Liver (tissue), 9 donors: ENCODE results near the gene MAGI1. TPM values are rescaled to one million over a fixed set of nuclear protein-coding genes. Genes with fewer than 3 reads are reported as not detected.

Experiments used
- DNase-seq: peaks from one replicate; pipeline ENCODE4 v3.0.0-alpha.2; 2017; ENCODE audit warnings: low spot score
- H3K27ac ChIP-seq, 2 donors: one replicate each; pipeline ENCODE4 v1.7.0; 2013; ENCODE audit warnings: inconsistent platforms in 2 of 2, low read length in 2 of 2, control low read depth in 1 of 2, low read depth in 1 of 2, mild to moderate bottlenecking in 1 of 2
- H3K27me3 ChIP-seq, 4 donors: one replicate each; pipeline versions ENCODE4 v1.6.1 to v1.7.0; 2013; ENCODE audit warnings: low read length in 3 of 4, inconsistent platforms in 1 of 4, mild to moderate bottlenecking in 1 of 4, moderate library complexity in 1 of 4; ENCODE audit not compliant: control insufficient read depth in 4 of 4, insufficient read depth in 4 of 4
- H3K36me3 ChIP-seq, 4 donors: one replicate each; pipeline versions ENCODE4 v1.6.1 to v1.7.0; 2013; ENCODE audit warnings: low read length in 3 of 4, mild to moderate bottlenecking in 3 of 4, low read depth in 1 of 4, moderate library complexity in 1 of 4; ENCODE audit not compliant: control insufficient read depth in 4 of 4, insufficient read depth in 3 of 4
- H3K4me1 ChIP-seq, 4 donors: one replicate each; pipeline versions ENCODE4 v1.6.1 to v1.7.0; 2013; ENCODE audit warnings: low read length in 3 of 4, mild to moderate bottlenecking in 3 of 4, moderate library complexity in 1 of 4; ENCODE audit not compliant: control insufficient read depth in 4 of 4, insufficient read depth in 4 of 4
- H3K4me3 ChIP-seq, 3 donors: one replicate each; pipeline versions ENCODE4 v1.6.1 to v1.7.0; 2013; ENCODE audit warnings: low read length in 3 of 3, control low read depth in 1 of 3, low read depth in 1 of 3, mild to moderate bottlenecking in 1 of 3
- H3K9ac ChIP-seq, 2 donors: one replicate each; pipeline ENCODE4 v1.7.0; 2013; ENCODE audit warnings: low read length in 2 of 2, mild to moderate bottlenecking in 2 of 2, moderate library complexity in 2 of 2, control low read depth in 1 of 2, low read depth in 1 of 2
- H3K9me3 ChIP-seq, 4 donors: one replicate each; pipeline versions ENCODE4 v1.6.1 to v1.7.0; 2013; ENCODE audit warnings: low read length in 3 of 4; ENCODE audit not compliant: control insufficient read depth in 4 of 4
- CTCF ChIP-seq: fragments of 150-350 bp; IDR thresholded peaks from 2 replicates; pipeline ENCODE4 v1.5.1; 2017; ENCODE audit warnings: improper control_type of control experiment, low read depth, low read length; ENCODE audit not compliant: missing input control
- EGR1 ChIP-seq, 2 donors: IDR thresholded peaks; 2 replicates each; pipeline ENCODE4 v1.6.1; 2016 to 2018; ENCODE audit warnings: antibody characterized with exemption in 2 of 2, low read depth in 2 of 2
- FOXA1 ChIP-seq: IDR thresholded peaks from 2 replicates; pipeline ENCODE4 v1.6.1; 2016; ENCODE audit warnings: antibody characterized with exemption
- FOXA2 ChIP-seq: IDR thresholded peaks from 2 replicates; pipeline ENCODE4 v1.6.1; 2016; ENCODE audit warnings: antibody characterized with exemption
- GABPA ChIP-seq, 2 donors: IDR thresholded peaks in 1 of 2; conservative IDR thresholded peaks in 1 of 2; 2 replicates each; pipeline ENCODE4 v1.6.1; 2016; ENCODE audit warnings: antibody characterized with exemption in 2 of 2, mild to moderate bottlenecking in 1 of 2, moderate library complexity in 1 of 2
- HNF4A ChIP-seq, 2 donors: conservative IDR thresholded peaks; 2 replicates each; pipeline ENCODE4 v1.6.1; 2016; ENCODE audit warnings: antibody characterized with exemption in 2 of 2, mild to moderate bottlenecking in 2 of 2
- HNF4G ChIP-seq: IDR thresholded peaks from 2 replicates; pipeline ENCODE4 v1.6.1; 2016; ENCODE audit warnings: antibody characterized with exemption
- JUND ChIP-seq, 2 donors: IDR thresholded peaks; 2 replicates each; pipeline ENCODE4 v1.6.1; 2016; ENCODE audit warnings: antibody characterized with exemption in 2 of 2
- NR2F2 ChIP-seq: IDR thresholded peaks from 2 replicates; pipeline ENCODE4 v1.6.1; 2016; ENCODE audit warnings: antibody characterized with exemption
- RAD21 ChIP-seq, 2 donors: IDR thresholded peaks; 2 replicates each; pipeline ENCODE4 v1.6.1; 2016; ENCODE audit warnings: antibody characterized with exemption in 2 of 2, mild to moderate bottlenecking in 2 of 2
- REST ChIP-seq: IDR thresholded peaks from 2 replicates; pipeline ENCODE4 v1.6.1; 2016; ENCODE audit warnings: antibody characterized with exemption, mild to moderate bottlenecking
- RXRA ChIP-seq, 2 donors: IDR thresholded peaks; 2 replicates each; pipeline ENCODE4 v1.6.1; 2017 to 2018; ENCODE audit warnings: antibody characterized with exemption in 2 of 2, mild to moderate bottlenecking in 1 of 2
- SP1 ChIP-seq: IDR thresholded peaks from 2 replicates; pipeline ENCODE4 v1.6.1; 2018; ENCODE audit warnings: antibody characterized with exemption, mild to moderate bottlenecking
- TAF1 ChIP-seq: conservative IDR thresholded peaks from 2 replicates; pipeline ENCODE4 v1.6.1; 2016; ENCODE audit warnings: antibody characterized with exemption, mild to moderate bottlenecking
- YY1 ChIP-seq: IDR thresholded peaks from 2 replicates; pipeline ENCODE4 v1.6.1; 2016; ENCODE audit warnings: antibody characterized with exemption, mild to moderate bottlenecking
- ZBTB33 ChIP-seq: IDR thresholded peaks from 2 replicates; pipeline ENCODE4 v1.6.1; 2016; ENCODE audit warnings: antibody characterized with exemption
- whole genome bisulfite sequencing: extraction: QIAGEN DNeasy Blood & Tissue Kit; methylation state at CpG from one replicate; pipeline ENCODE4 v1.1.7; 2013; 5-methylcytosine and 5-hydroxymethylcytosine counted together
- polyA plus RNA-seq, 2 donors: library from polyadenylated mRNA; stranded (reverse) in 1 of 2; unstranded in 1 of 2; fragments of 200-250 nt in 1 of 2; fragments of >200 nt in 1 of 2; fragmentation: Nextera tagmentation in 1 of 2; extraction: Ambion mirVana in 1 of 2; gene quantifications; one replicate each; pipeline versions ENCODE4 v1.2.1 to v1.2.3, GENCODE V29; 2013 to 2015
- total RNA-seq, 2 donors: library from RNA; depleted of rRNA; stranded (reverse); fragments of >200 nt; gene quantifications; one replicate each; pipeline ENCODE4 v1.2.3, GENCODE V29; 2014
- TF ChIP-seq, protein P1 (sequence below): IDR thresholded peaks from 2 replicates; pipeline ENCODE4 v1.6.1; 2016; ENCODE audit warnings: antibody characterized with exemption
- TF ChIP-seq, protein P2 (sequence below): IDR thresholded peaks from 2 replicates; pipeline ENCODE4 v1.6.1; 2016; ENCODE audit warnings: antibody characterized with exemption
- donor health status: healthy.
- donor health status: healthy.
- donor health status: healthy.
- donor health status: healthy.
- donor health status: healthy.

Gene MAGI1
- total and polyA plus RNA-seq, 4 donors = 9.6 to 68.8 (median 14.0) TPM

GRCh38 chr3:65666448-65667091 is 372.1 kb downstream of the MAGI1 start:
- Histone ChIP-seq H3K27me3 (no peaks in the 10 kb centered on the region), H3K36me3 (no peaks in the 10 kb centered on the region), H3K9me3 (no peaks in the 10 kb centered on the region), H3K4me3 (no peak overlapping the region), H3K9ac (no peak overlapping the region), H3K4me1 (peaks cover 3 to 21% (median 10%) of the 10 kb centered on the region in 4 donors), H3K27ac (no peak overlapping the region)
- no peak for TF ChIP-seq EGR1 (IDR thresholded peaks at IDR 0.05; ENCODE audit: low read depth in 2 of 2)
- TF ChIP-seq RXRA (IDR thresholded peaks at IDR 0.05) = no peak
- TF ChIP-seq CTCF = no peak
- TF ChIP-seq, protein P1, sequence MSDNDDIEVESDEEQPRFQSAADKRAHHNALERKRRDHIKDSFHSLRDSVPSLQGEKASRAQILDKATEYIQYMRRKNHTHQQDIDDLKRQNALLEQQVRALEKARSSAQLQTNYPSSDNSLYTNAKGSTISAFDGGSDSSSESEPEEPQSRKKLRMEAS = no peak
- TF ChIP-seq GABPA (IDR thresholded peaks at IDR 0.05 in 1 of 2, conservative IDR thresholded peaks at IDR 0.05 in 1 of 2) = no peak
- no peak for TF ChIP-seq HNF4A (conservative IDR thresholded peaks at IDR 0.05)
- TF ChIP-seq YY1 = no peak
- TF ChIP-seq JUND (IDR thresholded peaks at IDR 0.05) = no peak
- no peak for TF ChIP-seq TAF1
- TF ChIP-seq RAD21 (IDR thresholded peaks at IDR 0.05) = no peak
- no peak for TF ChIP-seq HNF4G
- TF ChIP-seq ZBTB33 = no peak
- no peak for TF ChIP-seq NR2F2
- TF ChIP-seq REST = no peak
- no peak for TF ChIP-seq FOXA2
- no peak for TF ChIP-seq FOXA1
- TF ChIP-seq, protein P2, sequence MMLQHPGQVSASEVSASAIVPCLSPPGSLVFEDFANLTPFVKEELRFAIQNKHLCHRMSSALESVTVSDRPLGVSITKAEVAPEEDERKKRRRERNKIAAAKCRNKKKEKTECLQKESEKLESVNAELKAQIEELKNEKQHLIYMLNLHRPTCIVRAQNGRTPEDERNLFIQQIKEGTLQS = no peak
- no peak for TF ChIP-seq SP1
- 81% methylated on average over 6 of the region's 6 CpGs for WGBS
- no peak for DNase-seq
